T-cell (primary cell): ENCODE results near the gene CD4. TPM values are rescaled to one million over a fixed set of nuclear protein-coding genes. Genes with fewer than 3 reads are reported as not detected.

ENCODE experiments used
- ATAC-seq, 4 experiments: fragments of 200-7000 bp in 3 of 4; fragments of 150-1000 bp in 1 of 4; cut with Tn5 transposase; replicated peaks in 1 of 4; 1 replicate in 3 of 4; 2 replicates in 1 of 4; pipeline ENCODE4 v1.10.0; 2021; ENCODE audit warnings: moderate library complexity in 3 of 4, mild to moderate bottlenecking in 2 of 4, moderate number of reproducible peaks in 1 of 4
- CTCF ChIA-PET, 2 donors: fragments of 300-600 bp; sonication (Branson Sonifier 250); formaldehyde crosslinking; loops; one replicate each; lab custom pipeline; 2022; ENCODE audit warnings: antibody characterized with exemption in 2 of 2; lab: Charles Lee
- POLR2A ChIA-PET, 2 donors: fragments of 300-600 bp; sonication (Branson Sonifier 250); formaldehyde crosslinking; loops; one replicate each; lab custom pipeline; 2022; ENCODE audit warnings: antibody characterized with exemption in 2 of 2; lab: Charles Lee
- DNase-seq, 35 experiments: peaks; one replicate each; pipeline versions ENCODE4 v3.0.0 to v3.0.0-alpha.2; 2013 to 2023
- H3K27ac ChIP-seq: one replicate; pipeline ENCODE4 v1.5.1; 2013; ENCODE audit warnings: low read length
- H3K27me3 ChIP-seq, 2 experiments: replicated peaks in 1 of 2; 1 replicate in 1 of 2; 2 replicates in 1 of 2; pipeline versions ENCODE4 v1.6.1 to v1.7.0; 2013; ENCODE audit warnings: low read length in 1 of 2, mixed read lengths in 1 of 2; ENCODE audit not compliant: control insufficient read depth in 2 of 2, insufficient read depth in 2 of 2; ENCODE audit errors: extremely low read depth in 1 of 2
- H3K36me3 ChIP-seq, 2 donors: 1 replicate in 1 of 2; 2 replicates in 1 of 2; pipeline versions ENCODE4 v1.6.1 to v1.7.0; 2013; ENCODE audit warnings: low read length in 1 of 2; ENCODE audit not compliant: control insufficient read depth in 2 of 2, insufficient read depth in 1 of 2; ENCODE audit errors: extremely low read depth in 1 of 2
- H3K4me1 ChIP-seq, 2 experiments: 1 replicate in 1 of 2; 2 replicates in 1 of 2; pipeline versions ENCODE4 v1.6.1 to v1.7.0; 2013; ENCODE audit warnings: low read length in 2 of 2, mixed read lengths in 1 of 2; ENCODE audit not compliant: insufficient read depth in 2 of 2, control insufficient read depth in 1 of 2; ENCODE audit errors: extremely low read depth in 1 of 2
- H3K4me3 ChIP-seq, 2 donors: 1 replicate in 1 of 2; 2 replicates in 1 of 2; pipeline versions ENCODE4 v1.5.1 to v1.7.0; 2013; ENCODE audit warnings: mild to moderate bottlenecking in 2 of 2, low read length in 1 of 2, moderate library complexity in 1 of 2; ENCODE audit not compliant: control insufficient read depth in 1 of 2; ENCODE audit errors: extremely low read depth in 1 of 2
- H3K9me3 ChIP-seq: 2 replicates; pipeline ENCODE4 v1.7.0; 2013
- H3K27ac Mint-ChIP-seq, 2 donors: one replicate each; pipeline ENCODE4 v1.8.0; 2020 to 2021; ENCODE audit warnings: mild to moderate bottlenecking in 2 of 2, mixed read lengths in 2 of 2
- H3K27me3 Mint-ChIP-seq, 2 donors: one replicate each; pipeline ENCODE4 v1.8.0; 2021 to 2022; ENCODE audit warnings: mixed read lengths in 2 of 2
- H3K36me3 Mint-ChIP-seq: one replicate; pipeline ENCODE4 v1.8.0; 2021; ENCODE audit warnings: mixed read lengths
- H3K4me1 Mint-ChIP-seq, 3 donors: one replicate each; pipeline ENCODE4 v1.8.0; 2020 to 2022; ENCODE audit warnings: mixed read lengths in 3 of 3, mild to moderate bottlenecking in 1 of 3
- H3K4me3 Mint-ChIP-seq, 3 donors: one replicate each; pipeline ENCODE4 v1.8.0; 2020 to 2022; ENCODE audit warnings: mild to moderate bottlenecking in 3 of 3, mixed read lengths in 3 of 3, moderate library complexity in 3 of 3
- H3K9me3 Mint-ChIP-seq, 3 donors: one replicate each; pipeline ENCODE4 v1.8.0; 2020 to 2022; ENCODE audit warnings: mixed read lengths in 3 of 3
- WGBS: methylation state at CpG from one replicate; pipeline ENCODE4 v1.1.5; 2013; ENCODE audit warnings: missing lambda C conversion rate; ENCODE audit not compliant: insufficient coverage; 5-methylcytosine and 5-hydroxymethylcytosine counted together
- total RNA-seq, 35 experiments: library from RNA in 6 of 35; stranded (reverse) in 6 of 35; fragments of 120-200 nt in 1 of 35; gene quantifications; one replicate each; pipeline versions ENCODE4 v1.2.1 to v1.2.4 and lab custom pipeline; 2013 to 2026

CD4 gene
- total RNA-seq, 5 donors from 2014 or later (not counting 1 experiment from before 2014, with no cell fraction given) = 126 to 205 (median 154) TPM

DNA sequence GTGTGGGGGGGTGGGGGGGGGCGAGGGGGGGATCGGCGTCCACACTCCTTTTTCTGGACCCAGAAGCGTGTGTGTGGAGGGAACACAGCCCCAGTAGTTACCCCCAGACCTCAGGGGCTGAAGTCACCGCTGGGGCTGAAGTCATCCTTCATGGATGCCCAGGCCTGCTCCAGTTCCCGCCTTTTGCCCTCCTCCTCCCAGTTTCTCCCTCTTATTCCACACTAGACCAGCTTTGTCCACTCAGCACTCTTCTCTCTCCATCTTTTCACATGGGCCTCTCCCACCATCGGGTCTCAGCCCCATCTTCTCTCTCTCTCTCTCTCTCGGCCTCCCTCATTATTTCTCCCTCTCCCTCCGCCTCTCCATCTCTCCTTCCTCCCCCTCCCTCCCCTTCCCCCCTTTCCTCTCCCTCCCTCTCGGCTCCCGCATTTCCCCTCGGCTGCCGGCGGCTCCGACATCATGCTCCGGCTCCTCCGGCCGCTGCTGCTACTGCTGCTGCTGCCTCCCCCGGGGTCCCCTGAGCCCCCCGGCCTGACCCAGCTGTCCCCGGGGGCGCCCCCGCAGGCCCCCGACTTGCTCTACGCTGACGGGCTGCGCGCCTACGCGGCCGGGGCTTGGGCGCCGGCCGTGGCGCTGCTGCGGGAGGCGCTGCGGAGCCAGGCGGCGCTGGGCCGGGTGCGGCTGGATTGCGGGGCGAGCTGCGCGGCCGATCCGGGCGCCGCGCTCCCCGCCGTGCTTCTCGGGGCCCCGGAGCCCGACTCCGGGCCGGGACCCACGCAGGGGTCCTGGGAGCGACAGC lies 38.9 kb downstream of the CD4 start, which contains the start of gene P3H3:
Gene P3H3 (plus strand): TSS at position 426 of the 799 bp plus-strand sequence. CDS start 34 bp downstream, at position 460.
- ChIA-PET CTCF (interaction anchor here (0.5 to 1.0 kb wide), 8 partner anchors 12 to 290 kb away, joined by 3 to 12 read pairs (median 3); partner anchors contain the start of gene USP5 (in 1 of the 2)), POLR2A (no interaction called here)
- DNase-seq (peak in 3 of 35 experiments; percentile 15 to 59 (median 23)), ATAC-seq (peak; percentile 58 to 64 (median 62))
- H3K27me3 Mint-ChIP-seq = peaks cover 12 to 60% of the 10 kb centered on the region in 2 donors
- Histone ChIP-seq H3K4me1 (peaks cover 0 to 31% of the 10 kb centered on the region in 2 experiments), H3K27ac (peak within 1 kb of the TSS; percentile 49), H3K9me3 (no peaks in the 10 kb centered on the region), H3K27me3 (peaks cover 0 to 80% of the 10 kb centered on the region in 2 experiments), H3K4me3 (peak within 1 kb of the TSS; percentile 75 to 81), H3K36me3 (no peaks in the 10 kb centered on the region)
- H3K27ac Mint-ChIP-seq = peak within 1 kb of the TSS; percentile 79 to 86
- WGBS = 2% methylated on average over 54 of the region's 60 CpGs
- no peaks in the 10 kb centered on the region for H3K9me3 Mint-ChIP-seq
- H3K4me1 Mint-ChIP-seq = peaks cover 17 to 30% (median 22%) of the 10 kb centered on the region in 3 donors
- no peaks in the 10 kb centered on the region for H3K36me3 Mint-ChIP-seq
- peak within 1 kb of the TSS; percentile 85 to 93 (median 86) for H3K4me3 Mint-ChIP-seq

DNA sequence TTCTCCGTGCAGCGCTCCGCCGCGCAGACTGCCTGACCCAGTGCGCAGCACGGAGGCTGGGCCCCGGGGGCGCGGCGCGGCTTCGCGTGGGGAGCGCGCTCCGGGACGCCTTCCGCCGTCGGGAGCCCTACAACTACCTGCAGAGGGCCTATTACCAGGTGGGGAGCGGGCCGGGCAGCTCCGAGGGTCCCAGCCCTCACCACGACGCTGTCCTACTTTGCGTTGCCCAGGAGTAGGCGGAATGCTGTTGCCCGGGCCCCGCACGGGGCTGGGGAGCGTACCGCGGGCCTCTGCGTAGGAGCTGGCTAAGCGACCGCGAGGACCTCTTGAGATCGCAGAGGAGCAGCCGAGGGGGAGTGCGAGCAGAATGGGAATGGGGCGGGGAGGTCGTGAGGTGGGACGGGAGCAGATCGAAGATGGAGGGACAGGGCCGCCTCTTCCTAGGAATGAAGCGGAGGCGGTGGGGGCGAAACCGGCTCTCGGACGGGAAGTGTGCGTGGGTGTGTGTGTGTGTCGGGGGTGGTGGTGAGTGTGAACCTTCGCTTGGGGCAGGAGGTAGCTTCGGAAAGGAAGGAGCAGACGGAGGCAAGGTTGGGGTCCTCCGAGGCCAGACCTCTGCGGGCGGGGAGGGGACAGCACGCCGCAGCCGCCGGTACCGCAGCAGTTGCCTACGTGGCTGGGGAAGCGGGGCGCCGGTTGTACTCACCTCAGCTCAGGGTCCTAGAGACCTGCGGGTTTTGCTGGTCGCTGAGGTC lies 39.6 kb downstream of the CD4 start:
- ChIA-PET POLR2A (interaction anchor here (0.6 to 0.7 kb wide), 2 partner anchors 197 to 295 kb away, joined by 3 to 9 read pairs; partner anchors contain the start of gene GAPDH (in 1 of the 2)), CTCF (interaction anchor here (0.5 to 1.0 kb wide), 8 partner anchors 23 to 291 kb away, joined by 3 to 12 read pairs (median 3); partner anchors contain the start of genes USP5 (in 1 of the 2) and ZNF384 (in 1 of the 2))
- under 1% methylated on average over 64 of the region's 71 CpGs for WGBS
- DNase-seq = peak in 23 of 35 experiments; percentile 12 to 58 (median 33)
- peaks cover 0 to 31% of the 10 kb centered on the region in 2 experiments for H3K4me1 ChIP-seq
- H3K4me3 Mint-ChIP-seq = peak overlapping the region; percentile 85 to 93 (median 86)
- H3K27ac Mint-ChIP-seq = peak overlapping the region; percentile 79 to 86
- peaks cover 0 to 72% of the 10 kb centered on the region in 2 experiments for H3K27me3 ChIP-seq
- H3K27me3 Mint-ChIP-seq = peaks cover 12 to 57% of the 10 kb centered on the region in 2 donors
- peak overlapping the region; percentile 49 for H3K27ac ChIP-seq
- H3K4me1 Mint-ChIP-seq = peaks cover 17 to 30% (median 22%) of the 10 kb centered on the region in 3 donors
- peak; percentile 73 to 75 (median 74) for ATAC-seq
- no peaks in the 10 kb centered on the region for H3K36me3 Mint-ChIP-seq
- no peaks in the 10 kb centered on the region for H3K9me3 ChIP-seq
- H3K9me3 Mint-ChIP-seq = no peaks in the 10 kb centered on the region
- peak overlapping the region; percentile 75 to 81 for H3K4me3 ChIP-seq
- no peaks in the 10 kb centered on the region for H3K36me3 ChIP-seq

GRCh38 chr12:6829536-6830220 lies 40.4 kb downstream of the CD4 start:
- Mint-ChIP-seq H3K36me3 (no peaks in the 10 kb centered on the region), H3K4me3 (peak overlapping the region; percentile 85 to 93 (median 86)), H3K27me3 (peaks cover 12 to 54% of the 10 kb centered on the region in 2 donors), H3K9me3 (no peaks in the 10 kb centered on the region), H3K27ac (peak overlapping the region in 1 of 2 donors; percentile 86), H3K4me1 (peaks cover 17 to 30% (median 22%) of the 10 kb centered on the region in 3 donors)
- CTCF ChIA-PET = interaction anchor here (0.6 to 1.0 kb wide), 3 partner anchors 76 to 169 kb away, joined by 3 read pairs; partner anchors contain the start of gene ZNF384 (in 1 of the 2)
- no peaks in the 10 kb centered on the region for H3K9me3 ChIP-seq
- no peaks in the 10 kb centered on the region for H3K36me3 ChIP-seq
- H3K4me1 ChIP-seq = peaks cover 0 to 31% of the 10 kb centered on the region in 2 experiments
- POLR2A ChIA-PET = interaction anchor here in 1 of 2 donors (0.7 kb wide), 1 partner anchor 198 kb away, joined by 3 read pairs; no protein-coding TSS in a partner anchor
- WGBS = 73% methylated on average over 17 of the region's 19 CpGs
- peak overlapping the region; percentile 75 to 81 for H3K4me3 ChIP-seq
- DNase-seq = no peak
- no peak for ATAC-seq
- no peak overlapping the region for H3K27ac ChIP-seq
- peaks cover 0 to 65% of the 10 kb centered on the region in 2 experiments for H3K27me3 ChIP-seq

DNA sequence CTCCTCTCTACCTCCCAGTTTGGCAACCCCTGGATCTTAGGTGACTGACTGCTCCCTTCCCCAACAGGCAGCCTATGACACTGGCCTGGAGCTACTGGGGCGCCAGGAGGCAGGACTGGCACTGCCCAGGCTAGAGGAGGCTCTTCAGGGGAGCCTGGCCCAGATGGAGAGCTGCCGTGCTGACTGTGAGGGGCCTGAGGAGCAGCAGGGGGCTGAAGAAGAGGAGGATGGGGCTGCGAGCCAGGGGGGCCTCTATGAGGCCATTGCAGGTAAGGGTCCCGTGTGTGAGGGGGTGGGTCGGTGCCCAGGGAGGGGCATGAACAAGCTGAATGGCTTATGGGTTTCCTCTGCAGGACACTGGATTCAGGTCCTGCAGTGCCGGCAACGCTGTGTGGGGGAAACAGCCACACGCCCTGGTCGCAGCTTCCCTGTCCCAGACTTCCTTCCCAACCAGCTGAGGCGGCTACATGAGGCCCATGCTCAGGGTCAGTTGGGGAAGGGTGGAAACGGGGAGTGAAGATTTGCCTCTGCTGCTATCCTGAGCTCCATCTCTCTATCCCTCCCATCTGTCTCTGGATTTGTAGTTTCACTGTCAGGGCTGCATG lies 41.1 kb downstream of the CD4 start:
- no peaks in the 10 kb centered on the region for H3K36me3 Mint-ChIP-seq
- peak overlapping the region; percentile 85 to 93 (median 86) for H3K4me3 Mint-ChIP-seq
- Histone ChIP-seq H3K27ac (no peak overlapping the region), H3K4me3 (no peak overlapping the region), H3K4me1 (peaks cover 0 to 29% of the 10 kb centered on the region in 2 experiments), H3K9me3 (no peaks in the 10 kb centered on the region), H3K36me3 (no peaks in the 10 kb centered on the region), H3K27me3 (peaks cover 0 to 58% of the 10 kb centered on the region in 2 experiments)
- ChIA-PET CTCF (interaction anchor here (0.6 to 0.9 kb wide), 4 partner anchors 9 to 347 kb away, joined by 3 to 5 read pairs (median 4); no protein-coding TSS in a partner anchor), POLR2A (interaction anchor here in 1 of 2 donors (0.5 kb wide), 1 partner anchor 125 kb away, joined by 7 read pairs; no protein-coding TSS in a partner anchor)
- no peak overlapping the region for H3K27ac Mint-ChIP-seq
- H3K9me3 Mint-ChIP-seq = no peaks in the 10 kb centered on the region
- WGBS = 96% methylated on average over 3 of the region's 11 CpGs
- H3K27me3 Mint-ChIP-seq = peaks cover 8 to 47% of the 10 kb centered on the region in 2 donors
- ATAC-seq (no peak), DNase-seq (no peak)
- peaks cover 16 to 28% (median 21%) of the 10 kb centered on the region in 3 donors for H3K4me1 Mint-ChIP-seq

DNA sequence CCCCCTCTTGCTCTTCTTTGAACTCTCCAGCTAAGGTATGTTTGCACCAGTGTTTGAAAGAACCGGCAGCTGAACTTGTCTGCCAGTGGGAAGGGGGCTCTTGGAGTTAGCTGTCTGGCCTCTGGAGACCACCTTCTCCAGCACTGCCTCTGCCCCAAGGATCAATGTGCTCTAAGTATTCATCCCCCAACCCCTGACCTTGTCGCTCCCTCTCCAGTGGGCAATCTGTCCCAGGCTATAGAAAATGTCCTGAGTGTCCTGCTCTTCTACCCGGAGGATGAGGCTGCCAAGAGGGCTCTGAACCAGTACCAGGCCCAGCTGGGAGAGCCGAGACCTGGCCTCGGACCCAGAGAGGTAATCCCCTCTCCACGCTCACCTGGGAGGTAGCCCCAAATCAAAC lies 41.7 kb downstream of the CD4 start:
- no peak for DNase-seq
- ATAC-seq = no peak
- Histone ChIP-seq H3K27ac (no peak overlapping the region), H3K27me3 (peaks cover 0 to 52% of the 10 kb centered on the region in 2 experiments), H3K36me3 (no peaks in the 10 kb centered on the region), H3K9me3 (no peaks in the 10 kb centered on the region), H3K4me1 (peaks cover 0 to 30% of the 10 kb centered on the region in 2 experiments), H3K4me3 (no peak overlapping the region)
- ChIA-PET POLR2A (interaction anchor here in 1 of 2 donors (0.5 kb wide), 1 partner anchor 126 kb away, joined by 7 read pairs; no protein-coding TSS in a partner anchor), CTCF (interaction anchor here (0.6 to 0.9 kb wide), 4 partner anchors 8 to 348 kb away, joined by 3 to 5 read pairs (median 4); no protein-coding TSS in a partner anchor)
- H3K27me3 Mint-ChIP-seq = peaks cover 8 to 41% of the 10 kb centered on the region in 2 donors
- H3K4me1 Mint-ChIP-seq = peaks cover 16 to 28% (median 22%) of the 10 kb centered on the region in 3 donors
- H3K27ac Mint-ChIP-seq = peak overlapping the region in 1 of 2 donors; percentile 48
- no peak overlapping the region for H3K4me3 Mint-ChIP-seq
- no peaks in the 10 kb centered on the region for H3K36me3 Mint-ChIP-seq
- 93% methylated on average over 5 of the region's 6 CpGs for WGBS
- H3K9me3 Mint-ChIP-seq = no peaks in the 10 kb centered on the region
